ENCODE data around the gene FAM227A.
A peak's percentile ranks its signal among the peaks of the same experiment; 100 is the strongest.

Gene FAM227A

GRCh38 chr22:38656256-38657044 lies at the start of gene FAM227A, which contains the start of gene CBY1:
FAM227A (minus strand) TSS chr22:38656392; CDS start chr22:38650168, 6,224 bp downstream.
CBY1 (plus strand) TSS chr22:38656638; CDS start chr22:38668055, 11,417 bp downstream.
- TF ChIP-seq POLR2A (IDR thresholded peaks at IDR 0.05; ENCODE audit: low read depth, low read length), result no peak
- FAIRE-seq, result peak; percentile 72

GRCh38 chr22:38705235-38706100 lies 49.3 kb upstream of the FAM227A start, which contains the start of gene GTPBP1:
GTPBP1 (plus strand) TSS chr22:38705944; CDS start chr22:38705956, 12 bp downstream.
- TF ChIP-seq POLR2A (IDR thresholded peaks at IDR 0.05; ENCODE audit: low read depth, low read length), result peak; percentile 55
- FAIRE-seq (peak; percentile 98), DNase-seq (ENCODE audit: insufficient read length, low spot score) (peak; percentile 90)

More at GRCh38 chr22:38656256-38657044, at the start of gene FAM227A, which contains the start of gene CBY1:
- DNase-seq (ENCODE audit: insufficient read length, low spot score), result peak; percentile 79

- DNase-seq (ENCODE audit: insufficient read length, low spot score) (no peak), FAIRE-seq (no peak)
- no peak for TF ChIP-seq POLR2A (IDR thresholded peaks at IDR 0.05; ENCODE audit: low read depth, low read length)
Observed at GRCh38 chr22:38704654-38705234, 48.6 kb upstream of the FAM227A start.

- DNase-seq (ENCODE audit: insufficient read length, low spot score), result peak; percentile 68
- TF ChIP-seq POLR2A (IDR thresholded peaks at IDR 0.05; ENCODE audit: low read depth, low read length), result peak; percentile 71
- no peak for FAIRE-seq
Observed at GRCh38 chr22:38700789-38701628, 44.8 kb upstream of the FAM227A start, which contains the start of gene JOSD1. JOSD1 (minus strand) TSS chr22:38700943; CDS start chr22:38699987, 956 bp downstream.

- 0 out of 2 replicates have a peak, but pooled peaks have one; percentile 10 for TF ChIP-seq POLR2A (IDR thresholded peaks at IDR 0.05; ENCODE audit: low read depth, low read length)
- FAIRE-seq, result no peak
- DNase-seq (ENCODE audit: insufficient read length, low spot score), result no peak
Observed at GRCh38 chr22:38700270-38700788, 44.1 kb upstream of the FAM227A start.

GRCh38 chr22:38699784-38700183 lies 43.6 kb upstream of the FAM227A start:
- no peak for TF ChIP-seq POLR2A (IDR thresholded peaks at IDR 0.05; ENCODE audit: low read depth, low read length)
- FAIRE-seq, result no peak
- no peak for DNase-seq (ENCODE audit: insufficient read length, low spot score)

GRCh38 chr22:38699143-38699542 lies 43.0 kb upstream of the FAM227A start:
- FAIRE-seq, result no peak

GRCh38 chr22:38698407-38699094 lies 42.4 kb upstream of the FAM227A start:
- FAIRE-seq (no peak), DNase-seq (ENCODE audit: insufficient read length, low spot score) (no peak)
- no peak for TF ChIP-seq POLR2A (IDR thresholded peaks at IDR 0.05; ENCODE audit: low read depth, low read length)

More at GRCh38 chr22:38699143-38699542, 43.0 kb upstream of the FAM227A start:
- TF ChIP-seq POLR2A (IDR thresholded peaks at IDR 0.05; ENCODE audit: low read depth, low read length), result no peak
- DNase-seq (ENCODE audit: insufficient read length, low spot score), result no peak

- no peak for TF ChIP-seq POLR2A (IDR thresholded peaks at IDR 0.05; ENCODE audit: low read depth, low read length)
- no peak for FAIRE-seq
Observed at GRCh38 chr22:38697425-38698089, 41.4 kb upstream of the FAM227A start.

GRCh38 chr22:38696606-38697424 lies 40.6 kb upstream of the FAM227A start:
- DNase-seq (ENCODE audit: insufficient read length, low spot score) (peak; percentile 56), FAIRE-seq (peak; percentile 95)

More at GRCh38 chr22:38697425-38698089, 41.4 kb upstream of the FAM227A start:
- no peak for DNase-seq (ENCODE audit: insufficient read length, low spot score)

GRCh38 chr22:38694940-38695339 lies 38.7 kb upstream of the FAM227A start:
- no peak for FAIRE-seq
- TF ChIP-seq POLR2A (IDR thresholded peaks at IDR 0.05; ENCODE audit: low read depth, low read length), result no peak
- DNase-seq (ENCODE audit: insufficient read length, low spot score), result no peak

More at GRCh38 chr22:38696606-38697424, 40.6 kb upstream of the FAM227A start:
- TF ChIP-seq POLR2A (IDR thresholded peaks at IDR 0.05; ENCODE audit: low read depth, low read length), result no peak

Data from H54 (cell line).